A549 (cell line): ENCODE data around the gene KDM6B. TPM values are rescaled to one million over a fixed set of nuclear protein-coding genes. Genes with fewer than 3 reads are reported as not detected.

ENCODE experiments used
- ATAC-seq, 2 experiments: fragments of 200-7000 bp in 1 of 2; fragments of >200 bp in 1 of 2; cut with Nextera tagmentation in 1 of 2; cut with Tn5 transposase in 1 of 2; 3 replicates each; pipeline versions ENCODE4 v1.8.0 to v1.9.1; 2018 to 2020; ENCODE audit warnings: mild to moderate bottlenecking in 1 of 2, moderate library complexity in 1 of 2
- CTCF ChIA-PET: fragments of 300-600 bp; sonication (Branson Sonifier 250); formaldehyde crosslinking; extraction: SDS; loops from one replicate; lab custom pipeline; 2021; ENCODE audit warnings: antibody characterized with exemption, inconsistent platforms; lab: Yijun Ruan, JAX
- POLR2A ChIA-PET: fragments of 350-600 bp; formaldehyde crosslinking; extraction: SDS; loops from one replicate; lab custom pipeline; 2021; ENCODE audit warnings: antibody characterized with exemption, inconsistent platforms; lab: Yijun Ruan, JAX
- DNase-seq, 2 experiments: peaks; one replicate each; pipeline versions ENCODE4 v3.0.0 to v3.0.0-alpha.2; 2011 to 2016; ENCODE audit warnings: low read depth in 1 of 2, low spot score in 1 of 2
- FAIRE-seq: peaks from 2 replicates; lab custom pipeline; 2011; peaks lifted over from hg19 to GRCh38; lab: Jason Lieb, UNC
- H3K27ac ChIP-seq, 2 experiments: fragments of >200 bp; sonication (Bioruptor Twin); formaldehyde crosslinking; 3 replicates each; pipeline ENCODE4 v1.5.1; 2016 to 2017
- H3K4me1 ChIP-seq: fragments of >200 bp; sonication (Bioruptor Twin); formaldehyde crosslinking; 3 replicates; pipeline ENCODE4 v1.6.1; 2016
- H3K4me2 ChIP-seq: fragments of >200 bp; sonication (Bioruptor Twin); formaldehyde crosslinking; 3 replicates; pipeline ENCODE4 v1.6.1; 2016
- H3K4me3 ChIP-seq: fragments of >200 bp; sonication (Bioruptor Twin); formaldehyde crosslinking; 3 replicates; pipeline ENCODE4 v1.5.1; 2016
- H3K9me3 ChIP-seq: fragments of >200 bp; sonication (Bioruptor Twin); formaldehyde crosslinking; 3 replicates; pipeline ENCODE4 v1.6.1; 2016
- CHD2 ChIP-seq: fragments of 150-350 bp; IDR thresholded peaks from 2 replicates; pipeline ENCODE4 v1.6.1; 2014; ENCODE audit warnings: low read length; ENCODE audit not compliant: partially characterized antibody
- ELK1 ChIP-seq: fragments of 150-350 bp; IDR thresholded peaks from 2 replicates; pipeline ENCODE4 v1.6.1; 2014; ENCODE audit warnings: low read depth, mild to moderate bottlenecking, low read length
- EP300 ChIP-seq, 2 experiments: fragments of >200 bp; sonication (Bioruptor Twin); formaldehyde crosslinking; IDR thresholded peaks; 2 replicates in 1 of 2; 3 replicates in 1 of 2; pipeline ENCODE4 v1.6.1; 2016 to 2017
- FOSB ChIP-seq: fragments of 250-450 bp; sonication (Bioruptor Pico); IDR thresholded peaks from 2 replicates; pipeline ENCODE4 v1.5.0; 2020; ENCODE audit warnings: mild to moderate bottlenecking, moderate library complexity
- FOSL2 ChIP-seq, 2 experiments: fragments of 450-650 bp in 1 of 2; fragments of >200 bp in 1 of 2; sonication (Bioruptor Twin) in 1 of 2; formaldehyde crosslinking; IDR thresholded peaks; 2 replicates each; pipeline versions ENCODE4 v1.5.0 to v1.6.1; 2016 to 2020; ENCODE audit warnings: mild to moderate bottlenecking in 1 of 2, moderate library complexity in 1 of 2
- GATA3 ChIP-seq: IDR thresholded peaks from 2 replicates; pipeline ENCODE4 v1.6.1; 2012; ENCODE audit warnings: borderline replicate concordance
- HEYL ChIP-seq: fragments of 250-450 bp; sonication (Bioruptor Pico); IDR thresholded peaks from 2 replicates; pipeline ENCODE4 v1.8.0; 2021; ENCODE audit warnings: mild to moderate bottlenecking, moderate library complexity
- HOXA7 ChIP-seq: fragments of 250-450 bp; sonication (Bioruptor Pico); IDR thresholded peaks from 2 replicates; pipeline ENCODE4 v1.5.0; 2020; ENCODE audit warnings: mild to moderate bottlenecking, moderate library complexity
- HOXB13 ChIP-seq: fragments of 250-450 bp; sonication (Bioruptor Pico); IDR thresholded peaks from 2 replicates; pipeline ENCODE4 v1.5.0; 2020; ENCODE audit warnings: low read depth, mild to moderate bottlenecking, moderate library complexity
- JUN ChIP-seq, 2 experiments: fragments of >200 bp; sonication (Bioruptor Twin); formaldehyde crosslinking; IDR thresholded peaks; 2 replicates in 1 of 2; 3 replicates in 1 of 2; pipeline ENCODE4 v1.6.1; 2016 to 2017
- JUNB ChIP-seq: fragments of >200 bp; sonication (Bioruptor Twin); formaldehyde crosslinking; IDR thresholded peaks from 2 replicates; pipeline ENCODE4 v1.6.1; 2016
- MAFK ChIP-seq: fragments of 450-650 bp; IDR thresholded peaks from 2 replicates; pipeline ENCODE4 v1.6.1; 2014; ENCODE audit not compliant: partially characterized antibody
- MAZ ChIP-seq: fragments of 150-350 bp; IDR thresholded peaks from 2 replicates; pipeline ENCODE4 v1.6.1; 2014; ENCODE audit warnings: antibody characterized with exemption, low read depth, low read length, borderline replicate concordance
- MYC ChIP-seq: IDR thresholded peaks from 2 replicates; pipeline ENCODE4 v1.6.1; 2012; ENCODE audit warnings: mild to moderate bottlenecking, inconsistent platforms, low read length, improper control_type of control experiment, borderline replicate concordance
- NFE2L2 ChIP-seq: fragments of 150-350 bp; conservative IDR thresholded peaks from 2 replicates; pipeline ENCODE4 v1.6.1; 2014; ENCODE audit warnings: low read length
- NPAS2 ChIP-seq: fragments of 250-450 bp; sonication (Bioruptor Pico); IDR thresholded peaks from 2 replicates; pipeline ENCODE4 v1.8.0; 2022; ENCODE audit warnings: mild to moderate bottlenecking, moderate library complexity, borderline replicate concordance
- PHF8 ChIP-seq: fragments of 200-600 bp; sonication (generic); IDR thresholded peaks from 2 replicates; pipeline ENCODE4 v1.6.1; 2016; ENCODE audit warnings: low read depth, mild to moderate bottlenecking, antibody characterized with exemption, moderate library complexity, borderline replicate concordance
- POLR2A ChIP-seq: IDR thresholded peaks from 2 replicates; pipeline ENCODE4 v1.6.1; 2012; ENCODE audit warnings: mild to moderate bottlenecking, low read length
- RARB ChIP-seq: fragments of 250-450 bp; sonication (Bioruptor Pico); IDR thresholded peaks from 2 replicates; pipeline ENCODE4 v1.8.0; 2021; ENCODE audit warnings: mild to moderate bottlenecking, moderate library complexity
- REST ChIP-seq: fragments of 200-600 bp; sonication (generic); IDR thresholded peaks from 2 replicates; pipeline ENCODE4 v1.6.1; 2016; ENCODE audit warnings: antibody characterized with exemption, mild to moderate bottlenecking, moderate library complexity
- SMC3 ChIP-seq: fragments of >200 bp; sonication (Bioruptor Twin); formaldehyde crosslinking; IDR thresholded peaks from 3 replicates; pipeline ENCODE4 v1.6.1; 2018; ENCODE audit warnings: inconsistent platforms
- TFCP2L1 ChIP-seq: fragments of 250-450 bp; sonication (Bioruptor Pico); IDR thresholded peaks from 2 replicates; pipeline ENCODE4 v1.5.0; 2021; ENCODE audit warnings: mild to moderate bottlenecking
- TP53 ChIP-seq: fragments of 250-450 bp; sonication (Bioruptor Pico); IDR thresholded peaks from 2 replicates; pipeline ENCODE4 v1.5.0; 2021; ENCODE audit warnings: mild to moderate bottlenecking, moderate library complexity
- ZNF302 ChIP-seq: fragments of 250-450 bp; sonication (Bioruptor Pico); IDR thresholded peaks from 2 replicates; pipeline ENCODE4 v1.9.0; 2021; ENCODE audit warnings: inconsistent platforms, mild to moderate bottlenecking, moderate library complexity
- WGBS: methylation state at CpG from one replicate; pipeline ENCODE4 v1.1.6; 2017; ENCODE audit errors: missing lambda C conversion rate; 5-methylcytosine and 5-hydroxymethylcytosine counted together
- polyA plus RNA-seq, 4 experiments: library from polyadenylated mRNA; depleted of rRNA in 3 of 4; stranded (reverse); fragments of >200 nt; fragmentation: RNase III in 1 of 4; extraction: RNeasy Plus Mini Kit Qiagen cat#74134 plus additional on column Dnase treatment in 1 of 4; gene quantifications; 2 replicates in 3 of 4; 3 replicates in 1 of 4; pipeline ENCODE4 v1.2.3, GENCODE V29; 2011 to 2017
- TF ChIP-seq, protein P1 (sequence below): IDR thresholded peaks from 2 replicates; pipeline ENCODE4 v1.6.1; 2012

Gene KDM6B
- polyA plus RNA-seq, 2 of the 4 experiments (the other 2 are of a cell fraction) = 1.3 to 8.8 TPM

GRCh38 chr17:7842380-7843256 is 8.6 kb downstream of the KDM6B start:
- CTCF ChIA-PET = interaction anchor here (0.7 to 25.1 kb wide), 11 partner anchors 1 to 215 kb away, joined by 3 to 677 read pairs (median 5); partner anchors contain the start of genes KDM6B, NAA38, TP53 and WRAP53
- H3K27ac ChIP-seq = peak overlapping the region; percentile 96
- ATAC-seq = peak; percentile 15 to 31
- POLR2A ChIA-PET = interaction anchor here (0.6 to 5.7 kb wide), 9 partner anchors 8 to 156 kb away, joined by 3 to 65 read pairs (median 4); partner anchors contain the start of genes CYB5D1, KDM6B, NAA38 and TP53
- TF ChIP-seq HEYL (CRISPR knock-in tag) (no peak), JUNB (peak; percentile 52; the same call in 1 of the 2 replicates), HOXA7 (CRISPR knock-in tag) (peak; percentile 88), REST (peak; percentile 13), POLR2A (no peak), JUN (IDR thresholded peaks at IDR 0.05) (no peak), ZNF302 (CRISPR knock-in tag) (no peak), TP53 (CRISPR knock-in tag) (no peak; the same call in 1 of the 2 replicates), TFCP2L1 (CRISPR knock-in tag) (peak; percentile 86), MAFK (peak; percentile 84), FOSL2 (IDR thresholded peaks at IDR 0.05) (peak; percentile 47; the same call in 1 of the 2 replicates), FOSL2 (CRISPR knock-in tag; IDR thresholded peaks at IDR 0.05) (peak; percentile 95), MYC (peak; percentile 8; the same call in 1 of the 2 replicates), NFE2L2 (no peak; the same call in 1 of the 2 replicates), MAZ (peak; percentile 71; the same call in 1 of the 2 replicates), GATA3 (peak; percentile 40; the same call in 1 of the 2 replicates), FOSB (CRISPR knock-in tag) (peak; percentile 92), CHD2 (peak; percentile 25), NPAS2 (CRISPR knock-in tag) (no peak)
- TF ChIP-seq, protein P1, sequence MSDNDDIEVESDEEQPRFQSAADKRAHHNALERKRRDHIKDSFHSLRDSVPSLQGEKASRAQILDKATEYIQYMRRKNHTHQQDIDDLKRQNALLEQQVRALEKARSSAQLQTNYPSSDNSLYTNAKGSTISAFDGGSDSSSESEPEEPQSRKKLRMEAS = peak; percentile 12
- TF ChIP-seq, all 56 proteins: peak for 12
- FAIRE-seq = no peak
- H3K9me3 ChIP-seq = no peaks in the 10 kb centered on the region
- DNase-seq = peak; percentile 78 to 90
- H3K4me3 ChIP-seq = peak overlapping the region; percentile 80
- peaks cover 44% of the 10 kb centered on the region for H3K4me1 ChIP-seq
- peak overlapping the region; percentile 91 for H3K4me2 ChIP-seq
- WGBS = 2% methylated on average over 32 of the region's 47 CpGs

DNA sequence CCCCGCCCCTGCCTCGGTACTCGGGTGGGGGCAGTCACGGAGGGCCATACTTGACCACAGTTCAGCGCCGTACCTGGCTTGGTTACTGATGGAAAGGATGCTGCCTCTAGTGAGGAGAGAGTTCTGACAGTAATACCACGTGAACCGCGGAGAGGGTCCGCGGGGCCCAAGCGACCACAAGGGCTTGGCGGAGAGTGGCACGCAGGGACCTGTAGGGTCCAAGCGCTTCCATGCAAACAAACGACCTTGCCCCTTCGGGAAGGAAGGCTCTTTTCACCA is 9.2 kb downstream of the KDM6B start:
- DNase-seq (peak in 1 of 2 experiments; percentile 45), FAIRE-seq (no peak), ATAC-seq (no peak)
- 2% methylated on average over 17 of the region's 17 CpGs for WGBS
- Histone ChIP-seq H3K4me1 (peaks cover 40% of the 10 kb centered on the region), H3K27ac (peak overlapping the region; percentile 96), H3K4me2 (peak overlapping the region; percentile 91), H3K4me3 (peak overlapping the region; percentile 80), H3K9me3 (no peaks in the 10 kb centered on the region)
- TF ChIP-seq ELK1 = no peak
- TF ChIP-seq MAFK = no peak
- TF ChIP-seq PHF8 = peak; percentile 20; the same call in 1 of the 2 replicates
- peak; percentile 65; the same call in 1 of the 2 replicates for TF ChIP-seq FOSB (CRISPR knock-in tag)
- no peak for TF ChIP-seq HOXB13 (CRISPR knock-in tag)
- TF ChIP-seq SMC3 = no peak
- TF ChIP-seq ZNF302 (CRISPR knock-in tag) = no peak
- TF ChIP-seq EP300 (IDR thresholded peaks at IDR 0.05) = no peak
- peak; percentile 47 for TF ChIP-seq HOXA7 (CRISPR knock-in tag)
- 0 out of 2 replicates have a peak, but pooled peaks have one; percentile 43 for TF ChIP-seq RARB (CRISPR knock-in tag)
- POLR2A ChIA-PET = interaction anchor here (0.6 to 5.7 kb wide), 6 partner anchors 8 to 156 kb away, joined by 3 to 65 read pairs (median 6); partner anchors contain the start of genes CYB5D1, NAA38 and TP53
- CTCF ChIA-PET = interaction anchor here (1.3 to 25.1 kb wide), 6 partner anchors 8 to 126 kb away, joined by 3 to 677 read pairs (median 8); partner anchors contain the start of genes KDM6B and NAA38
